ENCODE measurements around the gene KCNE4.
"Not testable (repeated sequence)": the region's sequence is repeated elsewhere in the genome, so short reads cannot be mapped to it uniquely, and the experiment has no call there.

KCNE4 gene

DNA sequence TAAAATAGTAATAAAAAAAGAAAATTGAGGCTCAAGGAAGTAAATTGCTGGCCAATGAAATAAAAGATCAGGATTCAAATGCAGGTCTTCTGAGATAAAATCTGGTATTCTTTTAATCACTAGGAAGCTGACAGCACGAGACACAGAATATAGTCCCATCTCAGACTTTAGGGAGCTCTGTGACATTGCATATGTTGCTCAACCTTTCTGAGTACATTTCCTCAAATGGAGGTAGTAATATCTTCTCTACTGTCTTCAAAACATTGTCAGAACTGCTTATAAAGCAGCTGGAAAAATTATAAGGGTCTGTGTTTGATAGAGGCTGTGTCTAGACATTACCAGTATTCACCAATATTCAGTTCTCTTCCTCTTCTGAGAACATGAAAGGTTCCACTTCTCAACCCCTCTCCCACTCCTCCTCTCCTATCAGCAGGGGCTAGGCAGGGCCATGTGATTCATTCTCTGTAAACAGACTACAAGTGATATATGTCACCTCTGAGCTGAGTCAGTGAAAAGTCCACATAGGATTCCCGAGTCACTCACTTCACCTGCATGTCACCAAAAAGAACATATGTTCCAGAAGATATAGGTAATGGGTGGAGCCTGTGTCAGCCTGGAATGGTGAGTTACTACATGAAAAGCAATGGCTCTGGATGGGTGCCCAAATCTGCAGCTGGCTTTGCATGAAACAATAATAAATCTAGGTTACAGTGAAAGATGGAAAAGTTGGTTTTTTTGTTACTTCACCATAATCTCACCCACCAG lies 7.1 kb downstream of the KCNE4 start:
- no peak for DNase-seq

DNA sequence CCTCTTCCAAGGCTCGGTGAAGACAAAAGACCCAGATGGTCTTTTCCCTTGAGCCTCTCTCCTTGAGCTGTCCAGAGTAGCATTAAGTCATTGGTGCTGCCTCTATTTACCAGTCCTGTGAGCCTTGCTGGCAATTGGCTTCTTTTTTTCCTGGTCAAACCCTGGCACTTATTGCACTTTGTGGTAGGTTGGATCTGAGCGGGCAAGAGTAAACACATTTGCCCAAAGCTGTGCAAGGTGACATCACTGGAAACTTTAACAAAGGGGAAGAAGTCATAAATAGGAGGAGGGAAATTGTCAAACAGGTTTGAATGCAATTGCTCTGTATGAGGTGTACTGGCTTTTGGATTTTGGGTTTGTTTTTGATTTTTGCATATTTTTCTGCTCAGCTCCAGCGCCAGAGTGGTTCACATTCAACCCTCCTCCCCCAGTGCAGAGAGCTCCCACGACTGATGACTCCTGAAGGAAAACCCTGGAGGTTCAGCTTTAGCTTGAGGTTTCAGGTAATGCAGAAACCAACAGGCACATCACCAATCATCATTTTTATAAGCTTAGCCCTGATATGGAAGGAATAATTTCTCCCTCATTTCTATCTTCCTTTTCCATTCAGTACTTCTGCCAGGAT lies 8.3 kb downstream of the KCNE4 start:
- no peak for DNase-seq

DNA sequence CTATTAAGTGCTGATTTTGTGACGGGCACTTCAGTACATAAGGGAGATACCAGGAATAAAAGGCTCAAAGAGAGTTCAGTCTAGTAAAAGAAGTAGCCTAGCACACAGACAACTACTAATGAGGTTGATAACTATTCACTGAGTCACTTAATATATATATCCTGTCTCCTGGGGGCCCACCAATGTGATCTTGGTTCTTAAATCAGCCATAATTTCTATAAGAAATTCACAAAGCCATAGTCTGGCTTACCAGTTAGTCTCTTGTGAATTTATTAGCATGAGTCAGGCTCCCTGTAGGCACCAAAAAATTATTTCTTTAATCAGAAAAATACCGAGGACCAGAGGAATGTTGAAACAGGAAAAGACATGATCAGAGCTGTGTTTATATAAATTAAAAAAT lies 10.4 kb downstream of the KCNE4 start:
- DNase-seq: no peak

DNA sequence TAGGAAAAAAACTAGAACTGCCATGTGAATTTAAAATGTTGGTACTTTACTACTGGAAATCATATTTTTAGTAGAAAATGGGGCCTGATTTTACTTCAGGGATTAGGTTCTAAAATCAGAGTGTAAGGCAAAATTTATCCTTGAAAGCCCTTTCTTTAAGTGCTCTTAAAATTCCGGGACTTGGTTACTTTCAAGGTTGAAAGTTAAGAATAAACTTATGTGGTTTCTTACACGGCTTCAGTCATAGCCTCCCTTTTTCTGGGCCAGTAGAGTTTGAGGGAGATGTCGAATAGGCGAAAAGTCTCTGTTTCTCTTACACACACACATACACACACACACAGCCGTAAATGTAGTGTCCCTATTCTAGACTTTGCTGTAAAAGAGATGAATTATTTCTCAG lies 13.1 kb downstream of the KCNE4 start:
- no peak for DNase-seq

DNA sequence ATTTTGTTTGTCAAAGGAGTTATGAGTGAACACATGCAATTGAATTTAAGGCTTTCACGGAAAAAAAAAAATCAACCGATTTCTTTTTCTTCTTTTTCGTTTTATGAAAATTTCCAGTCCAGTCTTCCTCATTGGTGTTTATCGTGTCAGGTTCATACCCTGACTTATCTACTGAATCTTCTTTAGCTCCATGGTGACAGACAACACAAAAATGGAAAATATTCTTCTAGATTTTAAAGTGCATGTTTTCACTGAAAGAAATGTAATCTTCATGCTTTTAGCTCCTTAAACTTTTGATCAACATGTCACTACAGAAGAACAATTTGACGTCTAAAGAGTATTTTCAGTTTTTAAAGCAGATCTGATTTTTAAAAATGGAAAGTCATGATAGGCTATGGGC lies 14.7 kb downstream of the KCNE4 start:
- DNase-seq: no peak

DNA sequence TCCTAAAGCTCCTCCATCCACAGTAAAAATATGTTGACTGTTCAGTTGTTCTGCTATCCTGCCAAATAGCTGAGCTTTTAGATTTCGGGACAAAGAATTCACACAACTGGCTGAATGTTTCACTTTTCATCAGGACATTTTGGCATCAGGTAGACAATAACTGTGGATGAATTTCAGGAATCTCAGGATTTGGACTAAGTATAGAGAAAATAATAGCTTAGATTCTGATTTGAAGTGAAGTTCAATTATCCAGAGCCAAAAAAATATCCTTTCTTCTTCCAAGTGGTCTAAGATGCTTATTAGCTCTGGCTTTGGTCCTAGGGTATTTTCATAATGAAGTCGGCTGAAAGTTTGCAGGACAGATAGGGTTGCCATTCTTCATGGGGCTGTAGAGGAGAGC lies 16.1 kb downstream of the KCNE4 start:
- no peak for DNase-seq

DNA sequence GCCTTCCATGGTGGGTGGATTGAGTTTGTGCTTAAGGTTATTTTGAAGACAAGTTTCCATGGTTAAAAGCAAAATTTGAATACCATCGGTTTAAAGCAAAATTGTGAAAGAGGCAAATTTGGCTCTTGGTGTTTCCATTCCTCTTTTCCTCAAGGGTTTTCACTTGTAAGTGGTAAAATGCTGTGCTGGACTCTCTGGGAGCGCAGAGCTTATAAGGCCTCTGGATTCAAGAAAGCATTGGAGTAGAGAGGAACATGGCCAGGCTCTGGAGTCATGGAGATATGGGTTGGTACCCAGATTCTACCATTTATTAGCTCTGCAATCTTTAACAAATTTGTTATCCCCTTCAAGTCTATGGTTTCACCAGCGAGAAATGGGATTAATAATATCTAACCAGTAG lies 17.5 kb downstream of the KCNE4 start:
- no peak for DNase-seq

DNA sequence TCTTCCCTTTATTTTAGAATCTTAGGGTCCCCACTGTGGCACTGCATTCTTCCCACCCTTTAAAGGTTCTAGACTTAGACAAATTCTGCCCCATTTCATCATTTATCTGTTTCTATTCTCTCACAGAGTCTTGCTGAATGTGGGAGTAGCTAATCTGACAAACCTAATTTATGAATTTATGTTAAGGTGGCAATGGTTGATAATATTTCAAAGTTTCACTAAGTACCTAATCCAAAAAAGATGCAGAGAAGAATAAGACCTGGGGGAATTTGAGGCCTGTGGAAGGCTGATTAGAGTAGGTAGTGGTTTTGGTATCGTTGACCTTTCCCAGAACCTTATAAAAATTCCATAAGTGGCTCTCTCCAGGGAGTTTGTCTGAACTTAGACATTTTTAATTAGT lies 18.0 kb downstream of the KCNE4 start:
- DNase-seq: no peak

DNA sequence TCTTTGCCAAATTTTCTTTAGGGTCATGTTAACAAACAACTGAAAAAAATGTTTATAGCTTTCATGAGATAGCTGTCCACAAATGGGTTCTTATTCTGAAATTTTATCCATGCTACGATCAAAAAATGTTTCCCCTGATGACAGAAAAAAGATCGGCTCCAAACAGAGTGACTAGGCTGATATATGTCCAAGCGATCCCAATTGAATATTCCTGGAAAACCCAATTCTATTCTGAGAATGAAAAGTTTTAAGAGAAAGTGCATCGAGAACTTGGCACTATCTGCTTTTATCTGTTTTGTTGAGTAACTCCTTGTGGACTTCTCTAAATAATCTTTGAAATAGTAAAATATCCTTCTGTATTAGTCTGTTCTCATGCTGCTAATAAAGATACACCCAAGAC lies 19.1 kb downstream of the KCNE4 start:
- no peak for DNase-seq

DNA sequence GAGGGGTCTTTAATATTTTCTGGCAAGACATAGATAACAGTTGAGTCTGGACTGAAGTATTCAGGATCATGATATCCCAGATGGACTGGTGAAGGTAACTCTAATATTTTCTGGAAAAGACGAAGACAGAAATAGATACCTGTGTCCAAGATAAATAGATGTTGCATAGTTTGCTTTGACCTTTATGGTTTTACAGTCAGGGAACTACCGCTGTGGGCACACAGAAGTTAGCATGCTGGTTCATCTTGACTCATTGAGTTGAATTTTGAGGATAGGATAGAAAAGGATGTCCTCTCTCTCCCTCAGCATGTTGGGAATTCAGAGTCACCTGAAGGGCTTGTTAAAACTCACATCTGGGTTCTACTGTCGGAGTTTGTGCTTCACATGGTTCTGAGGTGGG lies 20.8 kb downstream of the KCNE4 start:
- DNase-seq: no peak

DNA sequence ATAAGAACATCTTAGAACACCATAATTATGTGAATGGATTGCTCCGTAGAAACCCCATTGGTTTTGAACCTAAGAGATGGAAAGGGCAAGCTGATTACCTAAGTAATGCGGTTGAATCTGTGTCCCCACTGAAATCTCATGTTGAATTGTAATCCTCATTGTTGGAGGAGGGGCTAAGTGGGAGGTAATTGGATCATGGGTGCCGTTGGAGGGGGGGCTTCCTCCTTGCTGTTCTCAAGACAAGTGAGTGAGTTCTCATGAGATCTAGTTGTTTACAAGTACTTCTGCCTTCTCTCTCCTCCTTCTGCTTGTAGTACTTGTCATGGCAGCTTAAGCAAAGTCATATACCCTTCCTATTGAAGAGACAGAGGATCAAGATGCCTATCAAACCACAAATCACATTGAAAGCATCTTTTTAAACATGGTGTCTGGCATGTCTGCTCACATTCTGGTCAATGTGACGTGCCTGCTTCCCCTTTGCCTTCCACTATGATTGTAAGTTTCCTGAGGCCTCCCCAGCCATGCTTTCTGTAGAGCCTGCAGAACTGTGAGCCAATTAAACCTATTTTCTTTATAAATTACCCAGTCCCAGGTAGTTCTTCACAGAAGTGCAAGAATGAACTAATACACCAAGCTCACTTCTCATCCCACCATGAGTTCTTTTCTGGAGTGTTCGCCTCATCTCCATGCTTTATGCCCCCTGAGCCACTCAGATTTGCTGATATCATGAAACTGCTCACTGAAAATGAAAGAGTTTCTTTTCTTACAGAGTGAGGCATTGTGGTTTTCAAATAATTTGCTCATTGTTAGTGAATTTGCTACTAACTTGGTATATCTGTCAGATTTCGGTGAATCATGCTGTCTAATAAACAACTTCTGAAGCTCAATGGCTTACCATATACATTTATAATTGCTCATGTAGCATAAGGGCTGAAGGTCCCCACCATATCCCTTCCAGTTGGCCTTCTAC lies 23.6 kb downstream of the KCNE4 start:
- no peak for DNase-seq

DNA sequence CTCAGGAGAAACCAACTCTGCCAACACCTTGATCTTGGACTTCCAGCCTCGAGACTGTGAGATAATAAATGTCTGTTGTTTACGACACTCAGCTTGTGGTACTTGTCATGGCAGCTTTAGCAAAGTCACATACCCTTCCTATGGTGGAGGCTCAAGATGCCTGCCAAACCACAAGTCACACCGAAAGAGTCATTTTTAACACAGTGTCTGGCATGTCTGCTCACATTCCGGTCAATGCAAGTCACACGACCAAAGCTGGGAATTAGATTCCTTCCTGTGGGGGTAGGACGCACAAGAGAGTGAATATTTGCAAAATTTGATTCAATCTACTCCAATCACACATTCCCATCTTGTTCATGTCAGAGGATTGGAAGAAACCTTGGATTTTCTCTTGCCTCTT lies 24.6 kb downstream of the KCNE4 start:
- DNase-seq: no peak

DNA sequence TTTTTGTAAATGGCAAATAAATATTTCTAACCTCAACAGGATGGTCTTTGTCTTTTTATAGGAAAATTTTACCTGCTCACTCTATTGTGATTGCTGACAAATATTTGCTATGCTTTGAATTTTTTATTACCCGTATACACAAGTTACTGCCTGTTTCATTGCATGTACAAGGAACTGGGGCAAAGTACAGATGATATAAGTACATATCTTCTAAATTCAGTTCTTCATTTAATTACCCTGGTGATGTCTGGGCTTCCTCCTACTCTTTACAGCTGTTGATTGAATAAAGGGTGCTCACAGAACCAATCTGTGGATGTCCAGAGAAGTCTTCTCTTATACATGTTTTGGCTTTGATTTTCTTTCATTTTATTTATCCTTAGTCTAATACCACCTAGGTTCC lies 26.5 kb downstream of the KCNE4 start:
- DNase-seq: no peak

DNA sequence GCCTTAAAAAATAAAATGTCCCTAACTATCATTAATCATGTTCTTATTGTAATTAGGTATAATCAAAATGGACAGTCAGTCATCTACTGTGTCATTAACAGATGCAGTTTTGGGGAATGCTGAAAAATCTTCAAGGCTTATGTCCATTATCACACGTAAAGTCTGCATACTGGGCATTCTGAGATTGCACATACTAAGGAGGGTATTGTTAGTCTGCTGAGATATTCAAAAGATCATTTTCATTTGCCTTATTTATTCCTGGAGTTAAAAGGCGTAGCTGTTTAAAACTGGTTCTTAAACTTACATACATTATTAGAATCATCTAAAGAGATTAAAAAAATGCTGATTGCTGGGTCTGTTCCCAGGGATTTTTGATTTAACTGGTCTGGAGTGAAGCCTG lies 27.4 kb downstream of the KCNE4 start:
- DNase-seq: no peak

DNA sequence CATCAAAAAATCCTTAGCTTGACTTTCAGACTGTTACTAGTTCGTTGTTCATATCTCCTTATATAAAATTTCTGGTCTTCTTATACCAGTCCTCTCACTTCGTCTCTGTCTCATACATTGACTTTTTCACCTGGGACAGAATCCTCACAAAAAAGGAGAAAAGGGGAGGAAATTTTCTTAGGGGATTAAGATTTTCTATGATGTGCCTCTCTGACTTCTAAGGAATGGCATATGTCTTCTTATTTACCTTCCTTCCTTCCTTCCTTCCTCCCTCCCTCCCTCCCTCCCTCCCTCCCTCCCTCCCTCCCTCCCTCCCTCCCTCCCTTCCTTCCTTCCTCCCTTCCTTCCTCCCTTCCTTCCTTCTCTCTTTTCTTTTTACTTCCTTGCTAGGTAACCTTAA lies 27.9 kb downstream of the KCNE4 start:
- DNase-seq: no peak

DNA sequence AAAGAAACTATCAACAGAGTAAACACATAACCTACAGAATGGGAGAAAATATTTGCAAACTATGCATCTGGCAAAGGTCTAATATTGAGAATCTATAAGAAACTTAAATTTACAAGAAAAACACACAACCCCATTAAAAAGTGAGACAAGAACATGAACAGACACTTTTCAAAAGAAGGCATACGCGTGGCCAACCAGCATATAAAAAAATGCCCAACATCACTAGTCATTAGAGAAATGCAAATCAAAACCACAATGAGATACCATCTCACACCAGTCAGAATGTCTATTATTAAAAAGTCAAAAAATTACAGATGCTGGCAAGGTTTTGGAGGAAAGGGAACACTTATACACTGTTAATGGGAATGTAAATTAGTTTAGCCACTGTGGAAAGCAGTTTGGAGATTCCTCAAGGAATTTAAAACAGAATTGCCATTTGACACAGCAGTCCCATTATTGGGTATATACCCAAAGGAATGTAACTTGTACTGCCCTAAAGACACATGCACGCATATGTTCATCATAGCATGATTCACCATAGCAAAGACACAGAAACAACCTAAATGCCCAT lies 28.9 kb downstream of the KCNE4 start:
- DNase-seq: not testable (repeated sequence)

DNA sequence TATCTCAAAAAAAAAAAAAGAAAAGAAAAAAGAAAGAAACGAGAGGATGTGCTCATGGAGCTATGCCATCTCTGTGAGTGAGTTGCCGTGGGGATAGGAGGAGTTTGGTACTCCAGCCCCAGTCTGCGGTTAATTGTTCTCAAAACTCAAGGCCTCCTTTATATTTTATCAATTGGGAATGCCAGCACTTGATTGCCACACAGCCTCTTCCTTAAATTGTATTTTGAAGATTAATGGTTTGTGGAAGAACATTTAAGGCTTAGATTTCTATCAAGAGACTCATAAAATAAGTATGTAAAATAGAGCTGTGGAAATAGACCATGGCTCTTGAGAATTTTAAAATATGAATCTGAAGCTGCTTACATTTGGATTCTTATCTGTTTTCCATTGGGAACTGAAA lies 29.8 kb downstream of the KCNE4 start:
- no peak for DNase-seq

DNA sequence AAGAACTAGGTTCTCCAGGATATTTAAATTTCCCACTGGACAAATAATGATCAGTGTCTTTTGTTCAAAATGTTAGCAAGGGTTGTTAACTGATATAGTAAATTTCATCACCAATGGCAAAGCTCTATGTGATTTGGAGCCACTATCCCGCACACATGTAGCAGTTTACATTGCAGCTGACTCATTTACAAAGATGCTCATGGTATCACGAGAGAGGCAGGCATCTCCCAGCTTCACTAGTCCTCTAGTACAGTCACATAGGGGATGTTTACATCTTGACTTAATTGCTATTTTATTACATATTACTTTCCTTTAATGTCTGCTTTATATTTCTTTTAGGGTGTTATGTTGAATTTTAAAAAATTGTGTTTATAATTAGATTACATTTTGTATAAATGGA lies 30.7 kb downstream of the KCNE4 start:
- DNase-seq: no peak

DNA sequence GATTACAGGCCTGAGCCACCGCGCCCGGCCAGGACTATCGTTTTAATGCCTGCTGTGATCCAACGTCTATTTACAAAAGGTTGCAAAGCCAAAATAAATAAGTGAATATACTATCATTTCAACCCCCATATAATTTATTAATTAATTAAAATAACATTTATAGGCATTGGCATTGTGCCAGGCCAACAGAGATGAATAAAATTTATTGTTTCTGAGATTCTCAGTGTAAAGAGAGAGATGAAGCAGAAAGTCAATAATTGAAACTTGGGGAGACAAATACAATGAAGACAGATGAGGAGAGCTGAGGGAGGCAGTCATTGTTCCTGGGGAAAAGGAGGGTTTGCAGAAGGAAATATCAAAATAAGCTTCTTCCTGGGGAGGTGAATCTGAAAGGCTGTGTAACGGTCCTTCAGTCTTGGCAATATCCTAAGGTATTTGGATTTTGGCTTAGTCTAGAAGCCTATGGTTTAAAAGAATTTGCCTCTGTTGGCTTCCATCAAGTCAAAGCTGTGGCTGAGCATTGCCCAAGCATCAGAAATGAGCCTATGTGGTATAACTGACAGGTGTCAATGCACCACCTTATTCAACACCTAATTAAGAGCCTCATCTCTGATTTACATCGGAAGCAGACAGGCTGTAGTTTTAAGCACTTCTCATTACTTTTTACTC lies 31.5 kb downstream of the KCNE4 start:
- DNase-seq: no peak

DNA sequence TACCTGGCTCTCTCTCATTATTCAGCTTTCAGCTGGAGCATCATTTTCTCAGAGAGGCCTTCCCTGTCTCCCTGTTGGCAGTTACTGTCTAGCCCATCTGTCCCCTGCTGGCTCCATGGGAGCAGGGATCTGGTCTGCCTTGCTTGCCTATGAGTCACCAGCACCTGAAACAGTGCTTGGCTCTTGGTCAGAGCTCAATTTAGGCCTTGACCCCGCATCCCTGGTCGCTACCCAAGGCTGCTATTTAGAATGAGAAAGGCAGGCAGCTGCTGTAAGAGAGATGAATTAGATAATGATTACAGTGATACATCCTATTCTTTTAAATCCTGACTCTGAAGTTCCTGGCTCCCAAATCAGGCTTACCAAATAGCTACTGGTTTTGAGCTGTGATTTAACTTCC lies 32.9 kb downstream of the KCNE4 start:
- peak; percentile 90 for DNase-seq

DNA sequence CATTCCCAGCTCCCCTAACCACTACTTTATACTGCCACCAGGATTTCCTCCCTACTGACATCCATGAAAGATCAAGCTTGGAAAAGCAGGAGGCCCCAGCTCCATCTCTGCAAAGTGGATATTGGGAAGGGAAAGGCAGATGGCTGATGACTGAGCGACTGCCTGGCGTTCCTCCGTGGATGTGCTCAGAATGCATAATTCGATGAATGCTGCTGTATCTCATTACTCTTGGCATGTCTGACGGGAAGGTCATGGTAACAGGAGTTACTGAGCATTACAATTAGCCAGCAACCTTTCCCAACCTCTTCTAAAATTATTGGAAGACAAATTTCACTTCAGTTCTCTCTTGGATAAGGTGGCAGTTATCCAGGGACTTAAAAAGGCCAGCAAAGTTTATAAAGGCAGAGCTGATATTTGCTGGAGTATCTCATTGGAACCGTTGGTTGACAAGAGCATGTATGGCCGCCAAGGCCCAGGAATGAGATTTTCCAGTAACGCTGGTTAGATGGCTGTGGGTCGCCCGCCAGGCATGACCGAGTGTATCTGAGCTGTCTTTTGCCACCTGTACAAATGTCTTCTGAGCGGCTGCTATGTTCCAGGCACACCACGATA lies 34.5 kb downstream of the KCNE4 start:
- DNase-seq: no peak

DNA sequence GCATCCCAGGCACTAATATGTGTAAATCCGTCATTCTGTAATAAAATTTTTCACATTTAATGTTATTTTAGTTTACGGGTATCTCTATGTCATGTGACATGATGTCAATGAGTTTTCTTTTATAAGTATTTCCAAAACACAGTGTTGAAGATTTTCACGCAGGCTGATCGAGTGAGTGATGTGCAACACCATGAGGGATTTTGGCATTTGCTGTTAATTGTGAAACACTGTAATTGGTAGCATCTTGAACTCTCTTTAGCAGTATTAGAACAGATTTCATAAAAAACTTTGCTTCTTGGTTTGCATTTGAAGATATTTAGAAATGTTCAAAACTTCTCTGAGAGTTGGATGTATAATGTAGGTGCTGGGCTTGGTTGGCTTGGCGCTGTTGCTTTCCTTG lies 35.5 kb downstream of the KCNE4 start:
- DNase-seq: no peak

All from islet precursor cell (in vitro differentiated cells).